ENCODE results near the gene TRIM36. TPM values are rescaled to one million over a fixed set of nuclear protein-coding genes. Genes with fewer than 3 reads are reported as not detected.

The TRIM36 gene
- 1.0 and 2.0 TPM in 2 replicates for total RNA-seq (2014; rRNA removed; shearing (Covaris generic))

DNA sequence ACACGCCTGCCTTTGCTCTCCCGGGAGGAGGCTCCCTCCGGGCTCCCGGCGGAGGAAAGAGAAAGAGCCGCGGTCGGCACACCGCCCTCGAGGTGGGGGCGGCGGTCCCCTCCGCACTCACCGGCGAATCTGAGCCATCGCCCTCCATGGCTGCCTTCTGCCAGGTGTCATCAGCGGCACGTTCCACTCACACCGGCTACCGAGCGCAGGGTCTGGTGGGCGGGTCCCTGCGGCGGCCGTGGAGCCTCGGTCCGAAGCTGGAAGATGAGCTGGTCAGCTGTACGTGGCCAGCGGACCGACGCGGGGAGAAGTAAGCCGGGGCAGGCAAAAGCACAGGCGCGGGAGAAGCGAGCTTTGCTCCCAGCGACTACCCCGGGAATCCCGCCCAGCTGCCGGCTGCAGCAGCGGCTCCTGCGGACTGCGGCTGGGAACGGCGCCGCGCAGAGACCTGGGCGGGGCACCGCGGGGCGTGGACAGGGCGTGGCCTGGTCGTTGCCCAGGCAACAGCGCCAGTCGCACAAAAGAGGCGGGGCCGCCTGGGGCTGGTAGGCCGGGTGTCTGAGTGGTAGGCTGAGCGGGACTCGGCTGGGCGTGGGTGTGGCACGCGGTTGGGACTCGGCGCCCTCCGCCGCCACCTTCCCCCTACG is at the start of gene TRIM36:
TRIM36 (minus strand) TSS at position 422 of the 647 bp plus-strand sequence; CDS start at position 148, 274 bp downstream.
- DNase-seq (ENCODE audit: low spot score): peak; percentile 94

GRCh38 chr5:115214541-115214940 is 44.8 kb upstream of the TRIM36 start:
- no peak for DNase-seq (ENCODE audit: low spot score)

DNA sequence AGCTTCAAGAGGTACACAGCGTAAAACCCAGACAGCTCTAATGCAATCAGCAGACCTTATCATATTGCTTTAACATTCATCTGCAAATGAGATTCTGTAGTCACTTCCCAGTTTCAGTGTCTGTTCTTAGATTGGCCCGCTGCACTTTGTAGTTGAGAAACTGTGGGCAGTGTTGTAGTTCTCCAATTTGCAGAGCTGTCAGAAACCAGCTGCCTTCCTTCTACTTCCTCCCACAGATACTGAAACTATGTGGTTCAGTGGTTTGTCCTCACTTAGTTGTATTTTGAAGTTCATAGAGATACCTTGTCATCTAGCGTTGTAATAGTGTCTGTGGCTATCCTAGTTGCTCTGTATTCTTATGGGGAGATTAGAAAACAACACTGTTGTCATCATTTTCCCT is 39.6 kb upstream of the TRIM36 start:
- no peak for DNase-seq (ENCODE audit: low spot score)

GRCh38 chr5:115202952-115203351 is 33.2 kb upstream of the TRIM36 start:
- DNase-seq (ENCODE audit: low spot score): no peak

DNA sequence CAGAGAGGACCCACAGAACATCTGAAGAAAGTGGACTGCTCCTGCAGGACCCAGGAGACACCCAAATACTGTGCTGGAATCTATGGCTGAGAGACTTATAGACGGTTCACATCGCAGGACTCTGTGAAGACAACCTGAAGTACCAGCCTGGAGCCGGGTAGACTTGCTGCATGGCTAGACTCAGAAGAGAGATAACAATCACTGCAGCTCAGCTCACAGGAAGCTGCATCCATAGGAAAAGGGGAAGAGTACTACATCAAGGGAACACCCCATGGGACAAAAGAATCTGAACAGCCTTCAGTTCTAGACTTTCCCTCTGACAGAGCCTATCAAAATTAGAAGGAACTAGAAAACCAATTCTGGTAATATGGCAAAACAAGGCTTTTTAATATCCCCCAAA is 26.5 kb upstream of the TRIM36 start:
- DNase-seq (ENCODE audit: low spot score): no peak

DNA sequence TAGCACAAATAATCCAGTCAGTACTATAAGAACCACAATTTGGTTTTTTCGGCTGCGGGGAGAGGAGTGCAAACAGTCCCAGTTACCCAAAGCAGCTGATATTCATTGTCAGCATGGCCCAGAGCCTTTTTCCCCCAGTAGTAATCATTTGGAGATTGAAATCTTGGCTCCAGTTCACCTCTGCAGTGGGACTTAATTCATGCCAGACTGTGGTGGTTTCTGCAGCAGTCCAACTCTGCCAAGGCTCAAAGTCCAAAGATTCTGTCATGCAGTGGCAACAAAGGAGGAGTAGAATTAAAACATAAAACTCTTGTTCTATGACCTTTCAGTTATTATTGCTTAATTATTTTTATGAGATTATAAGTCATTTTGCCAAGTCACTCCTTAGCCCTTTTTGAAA is 25.0 kb upstream of the TRIM36 start:
- DNase-seq (ENCODE audit: low spot score): peak; percentile 71

DNA sequence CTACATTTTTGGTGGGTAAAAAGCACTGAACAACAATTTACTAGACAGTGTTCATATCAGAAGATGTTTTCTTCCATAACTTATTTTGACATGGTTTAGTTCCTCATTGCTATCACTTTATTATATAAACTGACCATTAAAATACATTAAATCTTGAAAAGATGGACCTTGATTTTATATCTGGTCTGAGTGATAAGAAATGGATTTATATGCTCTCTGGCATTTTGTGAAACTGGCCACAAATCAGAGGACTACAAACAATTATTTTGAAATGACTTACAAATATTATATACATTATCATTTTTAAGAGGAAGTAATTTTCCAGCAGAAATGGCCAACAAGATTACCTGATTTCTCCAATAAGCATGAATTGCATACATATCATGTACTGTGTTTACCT is 23.6 kb upstream of the TRIM36 start:
- DNase-seq (ENCODE audit: low spot score): no peak

- DNase-seq (ENCODE audit: low spot score): no peak
Measured at GRCh38 chr5:115192098-115192497, 22.4 kb upstream of the TRIM36 start.

- no peak for DNase-seq (ENCODE audit: low spot score)
Measured at GRCh38 chr5:115191474-115192031, 21.8 kb upstream of the TRIM36 start.

DNA sequence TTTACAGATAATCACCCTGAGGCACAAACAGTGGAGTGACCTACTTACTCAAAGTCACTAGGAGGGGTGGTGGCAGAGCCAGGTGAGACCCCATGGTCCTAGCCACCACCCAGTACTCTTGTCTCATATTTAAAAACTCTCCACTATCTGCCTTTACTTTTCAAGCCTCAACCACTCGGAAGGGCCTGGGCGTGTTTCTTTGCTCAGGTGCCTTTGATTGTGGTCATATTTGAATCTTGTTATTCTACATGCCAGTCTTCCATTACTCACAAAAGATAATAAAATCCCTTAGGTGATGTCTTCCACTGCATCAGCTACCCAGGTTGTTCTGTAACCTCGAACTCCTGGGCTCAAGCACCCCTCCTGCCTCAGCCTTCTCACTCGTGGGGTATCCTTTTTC is 20.7 kb upstream of the TRIM36 start:
- no peak for DNase-seq (ENCODE audit: low spot score)

- no peak for DNase-seq (ENCODE audit: low spot score)
Measured at GRCh38 chr5:115189866-115190265, 20.2 kb upstream of the TRIM36 start.

GRCh38 chr5:115186794-115187193 is 17.1 kb upstream of the TRIM36 start:
- DNase-seq (ENCODE audit: low spot score): no peak

- no peak for DNase-seq (ENCODE audit: low spot score)
Measured at GRCh38 chr5:115184770-115185169, 15.1 kb upstream of the TRIM36 start.

DNA sequence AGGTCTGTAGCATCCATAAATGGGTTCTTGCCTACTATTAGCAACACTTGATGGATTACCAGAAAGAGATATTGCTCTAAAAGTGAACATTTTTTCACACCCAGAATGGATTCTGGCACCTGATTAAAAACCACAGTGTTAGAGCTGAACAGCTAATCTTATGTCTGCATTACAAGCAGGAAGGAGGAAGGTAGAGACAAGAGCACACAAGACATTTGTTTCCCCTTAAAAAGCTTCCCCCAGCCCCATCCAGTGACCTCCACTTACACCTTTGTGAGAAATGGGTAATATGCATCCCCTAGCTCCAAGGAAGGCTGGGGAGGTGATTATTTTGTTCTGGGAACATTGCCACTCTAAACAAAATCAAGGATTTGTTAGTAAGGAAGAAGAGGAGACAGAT is 12.0 kb upstream of the TRIM36 start:
- no peak for DNase-seq (ENCODE audit: low spot score)

DNA sequence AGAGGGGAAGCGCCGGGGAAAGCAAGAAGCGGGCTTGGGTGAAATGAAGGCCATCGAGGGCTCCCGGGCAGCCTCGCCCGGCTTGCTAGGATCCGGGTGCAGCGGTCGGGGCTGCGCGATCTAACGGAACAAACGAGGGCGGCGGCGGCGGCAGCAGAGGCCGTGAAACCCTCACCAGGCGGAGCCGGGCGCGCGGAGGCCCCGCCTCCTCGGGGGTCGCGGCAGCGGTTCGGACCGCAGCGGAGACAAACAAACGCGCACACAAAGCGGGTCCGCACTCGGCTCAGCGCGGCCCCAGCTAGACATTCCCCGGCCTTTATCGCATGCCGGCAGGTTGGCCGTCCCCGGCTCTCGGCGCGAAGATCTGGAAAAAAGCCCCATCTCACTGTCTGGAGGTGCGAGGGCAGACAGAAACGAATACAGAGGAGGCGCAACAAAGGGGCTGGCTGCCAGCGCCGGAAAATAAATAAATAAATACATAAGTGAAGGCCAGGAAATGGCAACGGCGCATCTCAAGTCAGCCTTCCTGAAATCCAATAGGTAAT is 10.5 kb upstream of the TRIM36 start:
- no peak for DNase-seq (ENCODE audit: low spot score)

DNA sequence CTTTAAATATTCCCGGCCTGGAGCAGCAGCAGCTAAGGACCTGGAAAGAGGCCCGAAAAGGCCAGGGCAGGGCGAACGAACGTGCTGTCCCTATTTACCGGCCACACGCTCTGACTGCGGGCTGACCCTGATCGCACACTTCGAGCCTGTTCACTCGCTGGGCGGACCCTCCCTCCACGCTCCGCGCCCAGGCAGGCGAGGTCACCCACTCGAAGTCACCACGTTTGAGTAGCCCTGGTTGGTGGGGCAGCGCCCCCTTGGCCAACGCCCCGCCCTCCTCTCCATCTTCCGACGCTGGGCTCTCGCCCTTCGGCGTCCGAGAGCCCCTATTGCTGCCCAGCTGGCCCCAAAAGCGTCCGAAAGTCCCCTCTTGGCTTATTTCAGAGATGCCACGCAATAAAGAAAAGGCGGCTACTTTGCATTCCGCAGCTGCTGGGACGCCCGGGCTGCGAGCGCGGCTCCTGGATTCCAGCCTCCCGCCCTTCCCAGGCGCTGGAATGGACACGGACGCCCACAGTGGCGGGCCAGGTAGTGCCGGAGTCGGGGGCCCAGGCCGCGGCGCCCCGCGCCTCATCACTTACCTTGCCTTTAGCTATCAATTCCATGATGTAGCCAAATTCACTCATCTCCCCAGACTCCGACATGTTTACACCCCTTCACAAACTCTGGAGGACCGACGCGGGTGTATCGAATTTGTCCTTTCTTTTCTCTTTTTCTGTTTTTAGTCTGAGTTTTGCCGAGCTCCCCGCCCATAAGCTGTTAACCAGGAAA is 9.9 kb upstream of the TRIM36 start:
- DNase-seq (ENCODE audit: low spot score): no peak

GRCh38 chr5:115179030-115179393 is 9.3 kb upstream of the TRIM36 start:
- no peak for DNase-seq (ENCODE audit: low spot score)

- peak; percentile 14 for DNase-seq (ENCODE audit: low spot score)
Measured at GRCh38 chr5:115170929-115171510, 1.3 kb upstream of the TRIM36 start.

GRCh38 chr5:115170134-115170928 is 623 bp upstream of the TRIM36 start:
- peak; percentile 41 for DNase-seq (ENCODE audit: low spot score)

- no peak for DNase-seq (ENCODE audit: low spot score)
Measured at GRCh38 chr5:115168829-115169486, 750 bp downstream of the TRIM36 start.

Measured in HT-29 (cell line).